ENCODE data around the gene DPEP2NB. TPM values are rescaled to one million over a fixed set of nuclear protein-coding genes. Genes with fewer than 3 reads are reported as not detected.
"Not testable (repeated sequence)": the region's sequence is repeated elsewhere in the genome, so short reads cannot be mapped to it uniquely, and the experiment has no call there.

The DPEP2NB gene
- total RNA-seq, 5 donors from 2014 or later (not counting 1 experiment from before 2014, with no cell fraction given), result not detected

- H3K9me3 ChIP-seq; H3K36me3 ChIP-seq (ENCODE audit: control insufficient read depth in 2 of 2, extremely low read depth in 1 of 2, insufficient read depth in 1 of 2, low read length in 1 of 2); H3K27me3 Mint-ChIP-seq; H3K27me3 ChIP-seq (replicated peaks in 1 of 2; ENCODE audit: control insufficient read depth in 2 of 2, extremely low read depth in 1 of 2, insufficient read depth in 2 of 2, low read length in 1 of 2); H3K9me3 Mint-ChIP-seq: not testable (repeated sequence)
- peaks cover 22 to 71% of the 10 kb centered on the region in 2 experiments for H3K4me1 ChIP-seq (ENCODE audit: control insufficient read depth in 1 of 2, extremely low read depth in 1 of 2, insufficient read depth in 2 of 2, low read length in 2 of 2)
- CTCF ChIA-PET, result interaction anchor here (0.6 to 1.3 kb wide), 9 partner anchors 16 to 114 kb away, joined by 3 to 7 read pairs (median 3); partner anchors contain the start of genes DDX28 (in 1 of the 2) and DUS2 (in 1 of the 2)
- H3K27ac ChIP-seq (ENCODE audit: low read length), result peak within 1 kb of the TSS; percentile 72
- peaks cover 42 to 71% (median 65%) of the 10 kb centered on the region in 3 donors for H3K4me1 Mint-ChIP-seq
- peak within 1 kb of the TSS; percentile 51 to 58 for H3K4me3 ChIP-seq (ENCODE audit: control insufficient read depth in 1 of 2, extremely low read depth in 1 of 2, low read length in 1 of 2)
- H3K36me3 Mint-ChIP-seq, result peaks cover 11% of the 10 kb centered on the region
- H3K4me3 Mint-ChIP-seq, result peak within 1 kb of the TSS; percentile 81 to 90 (median 88)
- POLR2A ChIA-PET, result interaction anchor here (0.5 to 1.2 kb wide), 5 partner anchors 12 to 968 kb away, joined by 3 to 12 read pairs (median 3); no protein-coding TSS in a partner anchor
- 4% methylated on average over 8 of the region's 18 CpGs for WGBS (ENCODE audit: insufficient coverage)
- ATAC-seq (replicated peaks in 1 of 4), result peak; percentile 88 to 96 (median 96)
- H3K27ac Mint-ChIP-seq, result peak within 1 kb of the TSS; percentile 96
- peak; percentile 31 to 77 (median 53) for DNase-seq
These were observed 16.7 kb downstream of the DPEP2NB start, which contains the start of gene DPEP2 for GRCh38 chr16:67998779-67999688. DPEP2 (minus strand) TSS chr16:67999484; CDS start chr16:67993212, 6,272 bp downstream.

GRCh38 chr16:67998231-67998778 lies 17.4 kb downstream of the DPEP2NB start:
- H3K4me1 Mint-ChIP-seq, result peaks cover 48 to 74% (median 69%) of the 10 kb centered on the region in 3 donors
- peak overlapping the region; percentile 81 to 90 (median 88) for H3K4me3 Mint-ChIP-seq
- peaks cover 11% of the 10 kb centered on the region for H3K36me3 Mint-ChIP-seq
- peaks cover 29 to 76% of the 10 kb centered on the region in 2 experiments for H3K4me1 ChIP-seq (ENCODE audit: control insufficient read depth in 1 of 2, extremely low read depth in 1 of 2, insufficient read depth in 2 of 2, low read length in 2 of 2)
- H3K27ac Mint-ChIP-seq, result peak overlapping the region; percentile 96
- H3K27ac ChIP-seq (ENCODE audit: low read length), result peak overlapping the region; percentile 72
- not testable (repeated sequence) for DNase-seq; H3K27me3 ChIP-seq (replicated peaks in 1 of 2; ENCODE audit: control insufficient read depth in 2 of 2, extremely low read depth in 1 of 2, insufficient read depth in 2 of 2, low read length in 1 of 2); H3K27me3 Mint-ChIP-seq; H3K9me3 ChIP-seq; ATAC-seq (replicated peaks in 1 of 4); H3K9me3 Mint-ChIP-seq; H3K36me3 ChIP-seq (ENCODE audit: control insufficient read depth in 2 of 2, extremely low read depth in 1 of 2, insufficient read depth in 1 of 2, low read length in 1 of 2)
- H3K4me3 ChIP-seq (ENCODE audit: control insufficient read depth in 1 of 2, extremely low read depth in 1 of 2, low read length in 1 of 2), result peak overlapping the region in 1 of 2 donors; percentile 58
- ChIA-PET CTCF (interaction anchor here (0.6 to 1.3 kb wide), 8 partner anchors 17 to 114 kb away, joined by 3 to 7 read pairs (median 3); partner anchors contain the start of genes DDX28 (in 1 of the 2) and DUS2 (in 1 of the 2)), POLR2A (interaction anchor here (0.7 to 1.2 kb wide), 2 partner anchors 11 to 24 kb away, joined by 3 to 4 read pairs; no protein-coding TSS in a partner anchor)
- 96% methylated on average over 33 of the region's 36 CpGs for WGBS (ENCODE audit: insufficient coverage)

- Histone ChIP-seq H3K36me3 (ENCODE audit: control insufficient read depth in 2 of 2, extremely low read depth in 1 of 2, insufficient read depth in 1 of 2, low read length in 1 of 2) (peaks cover 2 to 4% of the 10 kb centered on the region in 2 donors), H3K27ac (ENCODE audit: low read length) (no peak overlapping the region), H3K4me1 (ENCODE audit: control insufficient read depth in 1 of 2, extremely low read depth in 1 of 2, insufficient read depth in 2 of 2, low read length in 2 of 2) (peaks cover 31 to 77% of the 10 kb centered on the region in 2 experiments), H3K4me3 (ENCODE audit: control insufficient read depth in 1 of 2, extremely low read depth in 1 of 2, low read length in 1 of 2) (no peak overlapping the region), H3K27me3 (replicated peaks in 1 of 2; ENCODE audit: control insufficient read depth in 2 of 2, extremely low read depth in 1 of 2, insufficient read depth in 2 of 2, low read length in 1 of 2) (no peaks in the 10 kb centered on the region), H3K9me3 (no peaks in the 10 kb centered on the region)
- DNase-seq, result no peak
- Mint-ChIP-seq H3K27me3 (no peaks in the 10 kb centered on the region), H3K4me1 (peaks cover 45 to 77% (median 73%) of the 10 kb centered on the region in 3 donors), H3K4me3 (no peak overlapping the region), H3K36me3 (peaks cover 13% of the 10 kb centered on the region), H3K27ac (peak overlapping the region; percentile 68 to 75), H3K9me3 (no peaks in the 10 kb centered on the region)
- ChIA-PET CTCF (interaction anchor here (0.6 to 0.7 kb wide), 3 partner anchors 69 to 523 kb away, joined by 3 to 4 read pairs (median 3); no protein-coding TSS in a partner anchor), POLR2A (no interaction called here)
- ATAC-seq (replicated peaks in 1 of 4), result no peak
- WGBS (ENCODE audit: insufficient coverage), result 100% methylated on average over 4 of the region's 5 CpGs
These were observed 19.0 kb downstream of the DPEP2NB start for GRCh38 chr16:67996666-67997065.

- peaks cover 6 to 7% of the 10 kb centered on the region in 2 donors for H3K36me3 ChIP-seq (ENCODE audit: control insufficient read depth in 2 of 2, extremely low read depth in 1 of 2, insufficient read depth in 1 of 2, low read length in 1 of 2)
- peak overlapping the region; percentile 94 to 96 for H3K27ac Mint-ChIP-seq
- H3K27me3 Mint-ChIP-seq, result no peaks in the 10 kb centered on the region
- peak overlapping the region; percentile 31 to 58 (median 36) for H3K4me3 Mint-ChIP-seq
- ChIA-PET POLR2A (no interaction called here), CTCF (interaction anchor here (0.5 to 1.3 kb wide), 3 partner anchors 11 to 45 kb away, joined by 3 to 8 read pairs (median 3); no protein-coding TSS in a partner anchor)
- H3K27me3 ChIP-seq (replicated peaks in 1 of 2; ENCODE audit: control insufficient read depth in 2 of 2, extremely low read depth in 1 of 2, insufficient read depth in 2 of 2, low read length in 1 of 2), result no peaks in the 10 kb centered on the region
- H3K4me3 ChIP-seq (ENCODE audit: control insufficient read depth in 1 of 2, extremely low read depth in 1 of 2, low read length in 1 of 2), result no peak overlapping the region
- peaks cover 14% of the 10 kb centered on the region for H3K36me3 Mint-ChIP-seq
- peaks cover 28 to 65% of the 10 kb centered on the region in 2 experiments for H3K4me1 ChIP-seq (ENCODE audit: control insufficient read depth in 1 of 2, extremely low read depth in 1 of 2, insufficient read depth in 2 of 2, low read length in 2 of 2)
- no peaks in the 10 kb centered on the region for H3K9me3 ChIP-seq
- DNase-seq (peak in 1 of 35 experiments; percentile 19), ATAC-seq (replicated peaks in 1 of 4) (no peak)
- H3K27ac ChIP-seq (ENCODE audit: low read length), result peak overlapping the region; percentile 36
- H3K4me1 Mint-ChIP-seq, result peaks cover 35 to 69% (median 62%) of the 10 kb centered on the region in 3 donors
- no peaks in the 10 kb centered on the region for H3K9me3 Mint-ChIP-seq
- no CpG with 5 or more reads among the region's 5 CpGs for WGBS (ENCODE audit: insufficient coverage)
These were observed 20.3 kb downstream of the DPEP2NB start for GRCh38 chr16:67995423-67995822.

- DNase-seq (peak in 2 of 35 experiments; percentile 14 to 28), ATAC-seq (replicated peaks in 1 of 4) (peak; percentile 24 to 33 (median 29))
- ChIA-PET CTCF (interaction anchor here (0.6 to 1.2 kb wide), 9 partner anchors 9 to 236 kb away, joined by 3 to 14 read pairs (median 3); no protein-coding TSS in a partner anchor), POLR2A (interaction anchor here in 1 of 2 donors (0.6 kb wide), 1 partner anchor 220 kb away, joined by 4 read pairs; no protein-coding TSS in a partner anchor)
- not testable (repeated sequence) for H3K27me3 ChIP-seq (replicated peaks in 1 of 2; ENCODE audit: control insufficient read depth in 2 of 2, extremely low read depth in 1 of 2, insufficient read depth in 2 of 2, low read length in 1 of 2); H3K27me3 Mint-ChIP-seq; H3K9me3 ChIP-seq; H3K36me3 ChIP-seq (ENCODE audit: control insufficient read depth in 2 of 2, extremely low read depth in 1 of 2, insufficient read depth in 1 of 2, low read length in 1 of 2); H3K9me3 Mint-ChIP-seq
- peak overlapping the region; percentile 80 to 88 (median 81) for H3K4me3 Mint-ChIP-seq
- H3K36me3 Mint-ChIP-seq, result peaks cover 15% of the 10 kb centered on the region
- WGBS (ENCODE audit: insufficient coverage), result no CpG with 5 or more reads among the region's 6 CpGs
- H3K4me3 ChIP-seq (ENCODE audit: control insufficient read depth in 1 of 2, extremely low read depth in 1 of 2, low read length in 1 of 2), result peak overlapping the region; percentile 53 to 74
- H3K27ac ChIP-seq (ENCODE audit: low read length), result peak overlapping the region; percentile 83
- peak overlapping the region; percentile 98 to 99 for H3K27ac Mint-ChIP-seq
- peaks cover 21 to 55% (median 48%) of the 10 kb centered on the region in 3 donors for H3K4me1 Mint-ChIP-seq
- peaks cover 17 to 51% of the 10 kb centered on the region in 2 experiments for H3K4me1 ChIP-seq (ENCODE audit: control insufficient read depth in 1 of 2, extremely low read depth in 1 of 2, insufficient read depth in 2 of 2, low read length in 2 of 2)
These were observed 21.7 kb downstream of the DPEP2NB start for GRCh38 chr16:67994040-67994408.

Data from T-cell (primary cell).